ENCODE measurements around the gene TRIM43B.
"Not testable (repeated sequence)": the region's sequence is repeated elsewhere in the genome, so short reads cannot be mapped to it uniquely, and the experiment has no call there.

TRIM43B gene

GRCh38 chr2:95433373-95433772 lies 51.2 kb downstream of the TRIM43B start:
- DNase-seq, result not testable (repeated sequence)

- not testable (repeated sequence) for DNase-seq
Observed at GRCh38 chr2:95429748-95430467, 54.6 kb downstream of the TRIM43B start.

- DNase-seq, result not testable (repeated sequence)
Observed at GRCh38 chr2:95427196-95427867, 57.2 kb downstream of the TRIM43B start.

All from left hindlimb (tissue), 1 donor.